Epidermal melanocyte (primary cell): ENCODE measurements around the gene FADD.

ENCODE experiments used
- DNase-seq: peaks from one replicate; pipeline ENCODE4 v3.0.0; 2011; ENCODE audit warnings: low spot score; ENCODE audit not compliant: insufficient read length

Gene FADD

GRCh38 chr11:70202920-70203750, at the start of gene FADD:
Gene FADD (plus strand): TSS chr11:70203296. CDS start chr11:70203460, 164 bp downstream.
- DNase-seq, result peak; percentile 84

GRCh38 chr11:70155386-70155785, 47.7 kb upstream of the FADD start:
- no peak for DNase-seq

GRCh38 chr11:70156291-70157037, 46.6 kb upstream of the FADD start:
- no peak for DNase-seq

- DNase-seq, result no peak
These were observed 44.9 kb upstream of the FADD start for GRCh38 chr11:70158201-70158600.

- DNase-seq, result no peak
These were observed 44.2 kb upstream of the FADD start for GRCh38 chr11:70158757-70159389.

- no peak for DNase-seq
These were observed 43.2 kb upstream of the FADD start for GRCh38 chr11:70159627-70160570.

- no peak for DNase-seq
These were observed 42.0 kb upstream of the FADD start for GRCh38 chr11:70161043-70161625.

- no peak for DNase-seq
These were observed 38.4 kb upstream of the FADD start for GRCh38 chr11:70164705-70165104.

GRCh38 chr11:70167120-70167519, 36.0 kb upstream of the FADD start:
- no peak for DNase-seq

GRCh38 chr11:70167723-70168404, 35.2 kb upstream of the FADD start:
- no peak for DNase-seq

GRCh38 chr11:70168405-70168754, 34.7 kb upstream of the FADD start:
- no peak for DNase-seq

GRCh38 chr11:70169127-70169526, 34.0 kb upstream of the FADD start:
- no peak for DNase-seq

- DNase-seq, result no peak
These were observed 33.5 kb upstream of the FADD start for GRCh38 chr11:70169632-70170031.

GRCh38 chr11:70170596-70171210, 32.4 kb upstream of the FADD start:
- DNase-seq, result no peak

- DNase-seq, result no peak
These were observed 30.1 kb upstream of the FADD start for GRCh38 chr11:70173018-70173417.

GRCh38 chr11:70174547-70175235, 28.4 kb upstream of the FADD start:
- no peak for DNase-seq

GRCh38 chr11:70175236-70175698, 27.8 kb upstream of the FADD start:
- no peak for DNase-seq

GRCh38 chr11:70176940-70177689, 26.0 kb upstream of the FADD start:
- no peak for DNase-seq
